Kidney (tissue), 14 donors: Measurements from ENCODE around the gene PIEZO2. TPM values are rescaled to one million over a fixed set of nuclear protein-coding genes. Genes with fewer than 3 reads are reported as not detected.

Source experiments
- DNase-seq, 5 donors: peaks; one replicate each; pipeline ENCODE4 v3.0.0-alpha.2; 2013 to 2020
- FAIRE-seq: peaks from 2 replicates; lab custom pipeline; 2012; peaks lifted over from hg19 to GRCh38; lab: Jason Lieb, UNC
- H3K27ac ChIP-seq, 2 donors: one replicate each; pipeline ENCODE4 v1.7.0; 2013; ENCODE audit warnings: low read depth in 2 of 2, low read length in 2 of 2, inconsistent platforms in 1 of 2
- H3K27me3 ChIP-seq: one replicate; pipeline ENCODE4 v1.7.1; 2013; ENCODE audit warnings: low read length, inconsistent platforms; ENCODE audit not compliant: control insufficient read depth, insufficient read depth
- H3K36me3 ChIP-seq, 3 donors: one replicate each; pipeline versions ENCODE4 v1.7.0 to v1.7.1; 2013; ENCODE audit warnings: low read length in 3 of 3, control low read depth in 1 of 3, inconsistent platforms in 1 of 3; ENCODE audit not compliant: insufficient read depth in 3 of 3, control insufficient read depth in 2 of 3
- H3K4me1 ChIP-seq, 3 donors: one replicate each; pipeline versions ENCODE4 v1.7.0 to v1.7.1; 2013; ENCODE audit warnings: low read length in 3 of 3, inconsistent platforms in 1 of 3, low read depth in 1 of 3; ENCODE audit not compliant: control insufficient read depth in 2 of 3, insufficient read depth in 2 of 3
- H3K4me3 ChIP-seq, 3 donors: one replicate each; pipeline versions ENCODE4 v1.7.0 to v1.8.1; 2013; ENCODE audit warnings: low read length in 3 of 3, control low read depth in 1 of 3, inconsistent platforms in 1 of 3
- H3K9ac ChIP-seq, 3 donors: one replicate each; pipeline versions ENCODE4 v1.7.0 to v1.7.1; 2013; ENCODE audit warnings: low read length in 3 of 3, control low read depth in 1 of 3, inconsistent platforms in 1 of 3
- H3K9me3 ChIP-seq, 3 donors: one replicate each; pipeline versions ENCODE4 v1.7.0 to v1.7.1; 2013; ENCODE audit warnings: low read length in 3 of 3, control low read depth in 1 of 3, inconsistent platforms in 1 of 3; ENCODE audit not compliant: control insufficient read depth in 2 of 3, insufficient read depth in 1 of 3
- CTCF ChIP-seq: IDR thresholded peaks from 3 replicates; pipeline ENCODE4 v1.5.1; 2012; ENCODE audit warnings: mild to moderate bottlenecking, moderate library complexity, borderline replicate concordance; ENCODE audit not compliant: insufficient read depth; ENCODE audit errors: extremely low read depth
- intact Hi-C: fragments of 100-400 bp; cut with DNase I; formaldehyde crosslinking; loops from one replicate; pipeline ENCODE4 v1.11.1; 2022
- polyA plus RNA-seq: library from polyadenylated mRNA; stranded (reverse); fragments of 350-450 nt; fragmentation: Illumina TruSeq; extraction: RNeasy Lipid Tissue Mini Kit (QIAGEN cat#74804); gene quantifications from one replicate; pipeline ENCODE4 v1.2.3, GENCODE V29; 2014; ENCODE audit warnings: low read depth, low replicate concordance; ENCODE audit not compliant: insufficient read depth
- total RNA-seq: library from RNA; stranded (reverse); fragmentation: NEBNext Ultra II Directional; extraction: Animal tissue kit (Norgen Biotek cat#: 25700); gene quantifications from one replicate; pipeline ENCODE4 v1.2.1, GENCODE V29; 2021
- donor health status: control.
- donor health status: control.
- donor health status: control.
- donor health status: control.
- donor health status: control.
- donor health status: DM: yes; HTN: yes; CAD: no.
- donor health status: Normal renal cell carcinoma (clear cell type).

PIEZO2 gene
- total and polyA plus RNA-seq, 2 donors from 2014 or later = 1.1 to 4.1 TPM

GRCh38 chr18:10687161-10687925, 462.0 kb downstream of the PIEZO2 start:
- no peak overlapping the region for H3K4me3 ChIP-seq
- no peaks in the 10 kb centered on the region for H3K27me3 ChIP-seq
- intact Hi-C loops = no loop called here
- H3K9ac ChIP-seq = no peak overlapping the region
- no peaks in the 10 kb centered on the region for H3K36me3 ChIP-seq
- TF ChIP-seq CTCF = no peak
- no peaks in the 10 kb centered on the region for H3K9me3 ChIP-seq
- DNase-seq (no peak), FAIRE-seq (no peak)
- H3K27ac ChIP-seq = no peak overlapping the region
- no peaks in the 10 kb centered on the region for H3K4me1 ChIP-seq

- no peak for FAIRE-seq
- Histone ChIP-seq H3K4me3 (no peak overlapping the region), H3K9ac (no peak overlapping the region), H3K9me3 (no peaks in the 10 kb centered on the region), H3K4me1 (no peaks in the 10 kb centered on the region), H3K27ac (no peak overlapping the region), H3K27me3 (no peaks in the 10 kb centered on the region), H3K36me3 (no peaks in the 10 kb centered on the region)
- no peak for DNase-seq
- intact Hi-C loops = no loop called here
- no peak for TF ChIP-seq CTCF
Observed at GRCh38 chr18:10686308-10686707, 463.1 kb downstream of the PIEZO2 start.

- TF ChIP-seq CTCF = no peak
- H3K27me3 ChIP-seq = no peaks in the 10 kb centered on the region
- no peak for FAIRE-seq
- H3K36me3 ChIP-seq = no peaks in the 10 kb centered on the region
- no peak overlapping the region for H3K27ac ChIP-seq
- no peak overlapping the region for H3K9ac ChIP-seq
- peak in 4 of 5 donors; percentile 18 to 41 (median 26) for DNase-seq
- H3K9me3 ChIP-seq = no peaks in the 10 kb centered on the region
- H3K4me1 ChIP-seq = no peaks in the 10 kb centered on the region
- H3K4me3 ChIP-seq = no peak overlapping the region
- intact Hi-C loops = no loop called here
Observed at GRCh38 chr18:10685484-10685883, 463.9 kb downstream of the PIEZO2 start.
